ENCODE measurements around the gene PRR7.

PRR7 gene

GRCh38 chr5:177440211-177440989 is 6.2 kb upstream of the PRR7 start:
- Mint-ChIP-seq H3K27ac (peak overlapping the region; percentile 56), H3K9me3 (no peaks in the 10 kb centered on the region), H3K4me1 (peaks cover 32% of the 10 kb centered on the region), H3K36me3 (peaks cover 57% of the 10 kb centered on the region), H3K4me3 (no peak overlapping the region), H3K27me3 (no peaks in the 10 kb centered on the region)
- ATAC-seq = no peak

DNA sequence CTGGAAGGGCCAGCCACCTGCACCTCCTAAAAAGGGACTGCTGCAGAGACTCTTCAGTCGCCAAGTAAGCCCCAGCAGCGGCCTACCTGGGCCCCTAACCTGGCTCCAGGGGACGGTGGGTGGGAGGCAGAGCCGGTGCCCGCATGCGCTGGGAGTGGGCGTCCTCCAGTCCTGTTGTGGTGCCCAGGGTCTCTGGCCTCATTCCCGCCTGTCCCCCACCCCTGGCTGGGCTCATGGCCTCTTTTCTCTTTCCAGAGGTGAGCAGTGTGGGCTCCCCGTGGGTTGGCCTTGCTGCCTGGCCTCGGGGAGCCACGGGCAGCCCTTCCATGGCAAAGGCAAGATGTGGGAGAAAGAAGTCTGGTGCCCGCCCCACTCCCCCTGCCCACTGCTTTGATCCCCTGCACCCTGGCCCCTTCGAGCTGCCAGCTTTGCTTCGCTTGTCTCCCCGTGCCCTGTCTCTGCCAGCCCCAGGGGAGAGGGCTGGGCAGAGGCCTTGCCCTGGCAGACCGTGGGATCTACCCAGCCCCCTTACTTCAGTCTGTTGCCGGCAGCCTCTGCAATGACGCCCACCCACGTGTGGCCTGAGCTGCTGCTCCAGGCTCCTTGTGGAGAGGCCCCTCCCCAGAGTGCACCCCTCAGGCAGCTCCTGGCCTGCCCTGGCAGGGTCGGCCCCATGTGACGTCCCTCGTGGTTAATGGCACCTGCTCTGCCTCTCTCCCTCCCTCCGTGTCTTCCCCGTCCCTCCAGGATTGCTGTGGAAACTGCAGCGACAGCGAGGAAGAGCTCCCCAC is 5.4 kb upstream of the PRR7 start:
- H3K36me3 Mint-ChIP-seq = peaks cover 51% of the 10 kb centered on the region
- H3K9me3 Mint-ChIP-seq = no peaks in the 10 kb centered on the region
- H3K4me1 Mint-ChIP-seq = peaks cover 40% of the 10 kb centered on the region
- no peak overlapping the region for H3K4me3 Mint-ChIP-seq
- H3K27me3 Mint-ChIP-seq = no peaks in the 10 kb centered on the region
- H3K27ac Mint-ChIP-seq = peak overlapping the region; percentile 40
- ATAC-seq = no peak

- Mint-ChIP-seq H3K36me3 (peaks cover 40% of the 10 kb centered on the region), H3K4me1 (peaks cover 33% of the 10 kb centered on the region), H3K9me3 (no peaks in the 10 kb centered on the region), H3K27me3 (no peaks in the 10 kb centered on the region), H3K4me3 (no peak overlapping the region), H3K27ac (no peak overlapping the region)
- no peak for ATAC-seq
Measured at GRCh38 chr5:177442066-177442826, 4.4 kb upstream of the PRR7 start.

GRCh38 chr5:177443144-177443983 is 3.2 kb upstream of the PRR7 start:
- Mint-ChIP-seq H3K27me3 (no peaks in the 10 kb centered on the region), H3K4me3 (no peak overlapping the region), H3K9me3 (no peaks in the 10 kb centered on the region), H3K4me1 (peaks cover 37% of the 10 kb centered on the region), H3K27ac (peak overlapping the region; percentile 46), H3K36me3 (peaks cover 29% of the 10 kb centered on the region)
- no peak for ATAC-seq

GRCh38 chr5:177444106-177445051 is 2.2 kb upstream of the PRR7 start:
- no peak overlapping the region for H3K4me3 Mint-ChIP-seq

DNA sequence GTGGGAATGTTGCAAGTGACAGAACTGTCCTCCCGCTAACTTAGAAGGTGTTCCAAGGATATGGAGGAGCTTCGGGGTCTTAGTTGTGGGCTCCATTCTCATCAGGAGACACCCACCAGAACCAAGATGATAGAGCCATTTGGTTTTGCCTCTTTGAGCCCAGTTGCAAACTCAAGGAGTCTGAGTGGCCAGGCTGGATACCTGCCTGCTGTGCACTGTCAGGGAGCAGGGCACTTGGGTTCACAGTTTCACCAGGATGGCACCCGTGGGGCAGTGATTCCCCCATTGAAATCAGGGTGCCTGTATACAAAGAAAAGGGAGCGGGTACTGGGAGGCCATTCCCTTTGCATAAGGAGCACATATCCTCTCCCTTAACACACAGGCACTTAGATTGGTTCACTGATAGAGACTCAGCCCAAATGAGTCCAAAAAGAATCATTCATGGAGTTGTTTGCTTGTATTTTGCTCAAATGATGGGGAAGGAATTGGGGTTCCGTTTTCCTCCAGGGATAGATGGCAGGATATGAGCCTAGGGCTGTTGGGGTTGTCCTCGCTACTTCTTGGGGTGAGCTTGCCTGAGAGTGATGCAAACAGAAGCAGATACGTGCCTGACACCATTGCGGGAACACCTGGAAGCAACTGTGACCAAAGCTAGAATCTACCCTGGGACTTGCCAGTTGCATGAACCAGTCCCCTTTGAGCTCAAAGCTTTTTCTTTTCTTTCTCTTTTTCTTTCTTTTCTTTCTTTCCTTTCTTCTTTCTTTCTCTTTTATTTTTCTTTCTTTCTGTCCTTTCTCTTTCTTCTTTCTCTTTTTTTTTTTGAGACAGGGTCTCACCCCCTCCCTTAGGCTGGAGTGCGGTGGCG is 1.3 kb upstream of the PRR7 start:
- no peaks in the 10 kb centered on the region for H3K9me3 Mint-ChIP-seq
- peaks cover 48% of the 10 kb centered on the region for H3K4me1 Mint-ChIP-seq
- peaks cover 13% of the 10 kb centered on the region for H3K36me3 Mint-ChIP-seq
- H3K27ac Mint-ChIP-seq = peak overlapping the region; percentile 46
- H3K4me3 Mint-ChIP-seq = peak overlapping the region; percentile 80
- H3K27me3 Mint-ChIP-seq = no peaks in the 10 kb centered on the region
- ATAC-seq = no peak

More at GRCh38 chr5:177444106-177445051, 2.2 kb upstream of the PRR7 start:
- peaks cover 22% of the 10 kb centered on the region for H3K36me3 Mint-ChIP-seq
- no peaks in the 10 kb centered on the region for H3K9me3 Mint-ChIP-seq
- no peaks in the 10 kb centered on the region for H3K27me3 Mint-ChIP-seq
- peak overlapping the region; percentile 46 for H3K27ac Mint-ChIP-seq
- H3K4me1 Mint-ChIP-seq = peaks cover 46% of the 10 kb centered on the region
- no peak for ATAC-seq

DNA sequence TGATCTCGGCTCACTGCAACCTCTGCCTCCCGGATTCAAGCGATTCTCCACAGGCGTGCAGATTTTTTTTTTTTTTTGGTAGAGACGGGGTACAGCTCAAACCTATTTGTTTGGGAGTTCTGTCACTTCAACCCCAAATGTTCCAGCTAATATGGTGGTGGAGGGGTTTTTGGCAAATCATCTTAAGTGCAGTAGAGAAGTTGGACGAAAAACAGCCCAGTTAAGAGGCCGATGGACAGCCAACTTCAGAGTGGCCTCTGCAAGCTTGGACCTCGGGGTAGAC is 756 bp upstream of the PRR7 start:
- Mint-ChIP-seq H3K36me3 (peaks cover 13% of the 10 kb centered on the region), H3K4me3 (peak overlapping the region; percentile 80), H3K4me1 (peaks cover 48% of the 10 kb centered on the region), H3K27ac (peak overlapping the region; percentile 46), H3K9me3 (no peaks in the 10 kb centered on the region), H3K27me3 (no peaks in the 10 kb centered on the region)
- no peak for ATAC-seq

DNA sequence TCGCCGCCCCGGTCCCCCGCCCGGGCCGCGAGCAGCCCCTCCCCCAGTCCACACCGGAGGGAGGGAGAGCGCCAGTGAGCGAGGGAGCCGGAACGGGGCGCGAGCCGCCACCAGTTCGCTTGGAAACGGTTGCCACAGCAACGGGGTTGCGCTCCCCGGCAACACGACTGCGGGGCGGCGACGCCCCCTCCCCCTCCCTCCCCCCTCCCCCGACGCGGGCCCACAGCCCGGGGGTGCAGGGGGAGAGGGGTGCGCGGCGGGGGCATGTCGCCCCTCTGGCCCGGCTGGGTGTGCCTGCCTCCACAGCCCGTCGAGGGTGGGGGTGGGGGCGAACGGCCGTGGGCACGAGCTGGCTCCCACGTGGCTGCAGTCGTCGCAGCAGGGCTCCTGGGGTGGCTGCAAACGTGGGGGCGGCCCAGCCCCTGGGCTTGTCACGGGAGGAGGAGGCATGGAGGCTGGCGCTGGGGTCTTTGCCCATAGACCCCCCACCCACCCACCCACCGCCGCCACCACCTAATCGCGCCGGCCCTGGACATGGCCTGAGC is 524 bp downstream of the PRR7 start:
- H3K36me3 Mint-ChIP-seq = peaks cover 3% of the 10 kb centered on the region
- no peak overlapping the region for H3K27ac Mint-ChIP-seq
- no peaks in the 10 kb centered on the region for H3K9me3 Mint-ChIP-seq
- H3K27me3 Mint-ChIP-seq = no peaks in the 10 kb centered on the region
- peaks cover 52% of the 10 kb centered on the region for H3K4me1 Mint-ChIP-seq
- peak overlapping the region; percentile 33 for H3K4me3 Mint-ChIP-seq
- ATAC-seq = peak; percentile 24

GRCh38 chr5:177447611-177448243 is 1.1 kb downstream of the PRR7 start:
- peaks cover 54% of the 10 kb centered on the region for H3K4me1 Mint-ChIP-seq
- no peaks in the 10 kb centered on the region for H3K9me3 Mint-ChIP-seq
- peak overlapping the region; percentile 52 for H3K4me3 Mint-ChIP-seq
- H3K27ac Mint-ChIP-seq = peak overlapping the region; percentile 24
- no peaks in the 10 kb centered on the region for H3K36me3 Mint-ChIP-seq
- no peak for ATAC-seq
- no peaks in the 10 kb centered on the region for H3K27me3 Mint-ChIP-seq

- H3K27ac Mint-ChIP-seq = peak overlapping the region; percentile 13
- H3K4me1 Mint-ChIP-seq = peaks cover 60% of the 10 kb centered on the region
- H3K9me3 Mint-ChIP-seq = no peaks in the 10 kb centered on the region
- H3K27me3 Mint-ChIP-seq = no peaks in the 10 kb centered on the region
- peak overlapping the region; percentile 52 for H3K4me3 Mint-ChIP-seq
- no peaks in the 10 kb centered on the region for H3K36me3 Mint-ChIP-seq
- ATAC-seq = no peak
Measured at GRCh38 chr5:177448244-177448950, 1.8 kb downstream of the PRR7 start.

DNA sequence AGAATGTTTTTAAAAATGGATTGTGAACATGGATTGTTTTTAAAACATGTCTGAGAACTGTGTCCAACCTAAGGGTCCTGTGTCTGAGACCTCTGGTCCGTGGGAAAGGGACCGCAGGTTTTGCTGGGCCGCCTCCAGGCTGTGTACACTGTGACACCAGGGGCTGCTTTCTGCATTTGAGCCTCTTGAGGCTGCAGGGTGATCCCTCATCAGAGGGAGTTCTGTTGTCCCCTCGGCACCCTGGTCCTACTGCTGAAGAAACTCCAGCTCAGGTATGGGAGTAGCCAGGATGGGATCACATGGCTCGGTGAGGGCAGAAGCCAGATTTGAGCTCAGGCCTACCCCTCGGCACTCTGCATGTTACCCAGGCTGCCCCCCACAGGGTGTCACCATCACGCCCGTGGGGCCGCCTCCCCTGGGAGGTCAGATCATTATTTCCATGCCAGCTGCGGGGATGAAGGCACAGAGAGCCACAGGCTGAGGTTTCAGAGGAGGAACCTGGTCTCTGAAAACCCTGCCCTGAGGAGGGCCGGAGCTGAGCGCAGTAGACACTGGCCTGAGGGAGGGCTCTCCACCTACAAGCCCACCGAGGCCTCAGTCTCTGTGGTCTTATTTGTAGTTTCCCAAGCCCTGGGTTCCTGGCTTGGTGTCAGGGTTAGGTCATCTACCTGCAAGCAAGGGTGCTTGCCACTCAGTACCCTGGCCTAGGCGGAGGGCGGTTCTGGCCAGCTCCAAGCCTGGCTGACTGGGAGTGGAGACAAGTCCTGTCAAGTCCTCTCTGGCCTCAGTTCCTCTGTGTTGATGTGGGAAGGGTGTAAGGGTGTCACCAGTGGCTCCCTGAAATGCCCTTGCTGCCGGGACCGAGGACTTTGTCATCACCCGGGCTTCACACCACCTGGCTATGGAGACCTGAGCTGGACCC is 2.8 kb downstream of the PRR7 start:
- no peak overlapping the region for H3K27ac Mint-ChIP-seq
- no peak overlapping the region for H3K4me3 Mint-ChIP-seq
- H3K27me3 Mint-ChIP-seq = no peaks in the 10 kb centered on the region
- H3K9me3 Mint-ChIP-seq = no peaks in the 10 kb centered on the region
- H3K4me1 Mint-ChIP-seq = peaks cover 61% of the 10 kb centered on the region
- ATAC-seq = no peak
- no peaks in the 10 kb centered on the region for H3K36me3 Mint-ChIP-seq
